Upper lobe of right lung (tissue), 1 donor: ENCODE results near the gene AKT1. TPM values are rescaled to one million over a fixed set of nuclear protein-coding genes. Genes with fewer than 3 reads are reported as not detected.
"Not testable (repeated sequence)": the region's sequence is repeated elsewhere in the genome, so short reads cannot be mapped to it uniquely, and the experiment has no call there.

Source experiments
- ATAC-seq: fragments of 200-7000 bp; cut with Tn5 transposase; one replicate; pipeline ENCODE4 v1.9.1; 2020; ENCODE audit warnings: mild to moderate bottlenecking, moderate library complexity
- DNase-seq: peaks from one replicate; pipeline ENCODE4 v3.0.0-alpha.2; 2020
- H3K27ac ChIP-seq: fragments of 200-600 bp; one replicate; pipeline ENCODE4 v1.8.0; 2022
- H3K27me3 ChIP-seq: fragments of 200-600 bp; one replicate; pipeline ENCODE4 v1.8.0; 2022; ENCODE audit warnings: mild to moderate bottlenecking
- H3K36me3 ChIP-seq: fragments of 200-600 bp; one replicate; pipeline ENCODE4 v1.8.0; 2022
- H3K4me1 ChIP-seq: fragments of 200-600 bp; one replicate; pipeline ENCODE4 v1.8.0; 2022
- H3K4me3 ChIP-seq: fragments of 200-600 bp; one replicate; pipeline ENCODE4 v1.8.0; 2022; ENCODE audit warnings: mild to moderate bottlenecking
- H3K9me3 ChIP-seq: fragments of 200-600 bp; one replicate; pipeline ENCODE4 v1.8.0; 2022
- CTCF ChIP-seq: fragments of 200-600 bp; IDR thresholded peaks from one replicate; pipeline ENCODE4 v1.8.0; 2022; ENCODE audit warnings: antibody characterized with exemption
- intact Hi-C: fragments of 100-400 bp; cut with DNase I; formaldehyde crosslinking; loops from one replicate; pipeline ENCODE4 v1.11.0; 2022
- total RNA-seq: library from RNA; stranded (reverse); fragmentation: NEBNext Ultra II Directional; extraction: Animal tissue kit (Norgen Biotek cat#: 25700); gene quantifications from one replicate; pipeline ENCODE4 v1.2.1, GENCODE V29; 2021
- donor health status: DM: no; HTN: yes; CAD: no; lungs with severe emphysema.

Gene AKT1
- total RNA-seq, 1 donor from 2014 or later = 174 TPM

- DNase-seq = no peak
- ATAC-seq = no peak
- Histone ChIP-seq H3K4me1 (peaks cover 13% of the 10 kb centered on the region), H3K27ac (no peak overlapping the region), H3K27me3 (peaks cover 41% of the 10 kb centered on the region), H3K9me3 (no peaks in the 10 kb centered on the region), H3K4me3 (no peak overlapping the region), H3K36me3 (no peaks in the 10 kb centered on the region)
- intact Hi-C loops = no loop called here
- no peak for TF ChIP-seq CTCF
Observed at GRCh38 chr14:104841730-104842129, 46.2 kb upstream of the AKT1 start.

GRCh38 chr14:104836171-104836935 lies 40.8 kb upstream of the AKT1 start:
- intact Hi-C loops, ATAC-seq, H3K9me3 ChIP-seq: not testable (repeated sequence)

GRCh38 chr14:104830781-104831180 lies 35.2 kb upstream of the AKT1 start:
- Histone ChIP-seq H3K36me3 (no peaks in the 10 kb centered on the region), H3K27me3 (no peaks in the 10 kb centered on the region), H3K4me1 (peaks cover 13% of the 10 kb centered on the region), H3K9me3 (no peaks in the 10 kb centered on the region), H3K27ac (no peak overlapping the region), H3K4me3 (no peak overlapping the region)
- TF ChIP-seq CTCF = no peak
- DNase-seq = peak; percentile 46
- intact Hi-C loops = no loop called here
- no peak for ATAC-seq

More at GRCh38 chr14:104836171-104836935, 40.8 kb upstream of the AKT1 start:
- not testable (repeated sequence) for H3K27ac ChIP-seq, H3K36me3 ChIP-seq, H3K27me3 ChIP-seq, H3K4me1 ChIP-seq, H3K4me3 ChIP-seq
- DNase-seq = peak; percentile 11

GRCh38 chr14:104827177-104828055 lies 31.9 kb upstream of the AKT1 start:
- ATAC-seq (peak; percentile 62), DNase-seq (peak; percentile 81)
- intact Hi-C loops = no loop called here
- Histone ChIP-seq H3K4me3 (peak overlapping the region; percentile 64), H3K27me3 (no peaks in the 10 kb centered on the region), H3K4me1 (peaks cover 16% of the 10 kb centered on the region), H3K9me3 (no peaks in the 10 kb centered on the region), H3K27ac (no peak overlapping the region), H3K36me3 (no peaks in the 10 kb centered on the region)
- peak; percentile 46 for TF ChIP-seq CTCF

- H3K27ac ChIP-seq = no peak overlapping the region
- H3K9me3 ChIP-seq = no peaks in the 10 kb centered on the region
- peak overlapping the region; percentile 64 for H3K4me3 ChIP-seq
- intact Hi-C loops = no loop called here
- DNase-seq = no peak
- ATAC-seq = no peak
- H3K4me1 ChIP-seq = peaks cover 16% of the 10 kb centered on the region
- TF ChIP-seq CTCF = no peak
- no peaks in the 10 kb centered on the region for H3K36me3 ChIP-seq
- H3K27me3 ChIP-seq = no peaks in the 10 kb centered on the region
Observed at GRCh38 chr14:104826861-104827176, 31.3 kb upstream of the AKT1 start.
